CD4-positive, CD25-positive, alpha-beta regulatory T cell (primary cell): ENCODE measurements around the gene C13orf46. TPM values are rescaled to one million over a fixed set of nuclear protein-coding genes. Genes with fewer than 3 reads are reported as not detected.
"Not testable (repeated sequence)": the region's sequence is repeated elsewhere in the genome, so short reads cannot be mapped to it uniquely, and the experiment has no call there.

Experiments used
- ATAC-seq, 2 donors: fragments of 150-1000 bp; cut with Tn5 transposase; one replicate each; pipeline ENCODE4 v1.10.0; 2021; ENCODE audit warnings: low read depth in 2 of 2, moderate number of reproducible peaks in 2 of 2, moderate library complexity in 1 of 2
- DNase-seq, 3 donors: peaks; one replicate each; pipeline versions ENCODE4 v3.0.0 to v3.0.0-alpha.2; 2012 to 2022; ENCODE audit warnings: mixed read lengths in 1 of 3
- H3K27ac ChIP-seq: one replicate; pipeline ENCODE4 v1.7.0; 2013; ENCODE audit warnings: mild to moderate bottlenecking, low read length; ENCODE audit not compliant: insufficient read depth, poor library complexity, severe bottlenecking
- H3K27me3 ChIP-seq: one replicate; pipeline ENCODE4 v1.7.0; 2013; ENCODE audit warnings: low read length; ENCODE audit not compliant: control insufficient read depth, insufficient read depth
- H3K36me3 ChIP-seq: one replicate; pipeline ENCODE4 v1.7.0; 2013; ENCODE audit warnings: mild to moderate bottlenecking, low read length, moderate library complexity; ENCODE audit not compliant: control insufficient read depth, insufficient read depth
- H3K4me1 ChIP-seq: 2 replicates; pipeline ENCODE4 v1.7.0; 2013; ENCODE audit warnings: mild to moderate bottlenecking, low read length; ENCODE audit not compliant: insufficient read depth, control insufficient read depth, poor library complexity, severe bottlenecking
- H3K4me3 ChIP-seq: one replicate; pipeline ENCODE4 v1.7.0; 2013; ENCODE audit warnings: low read depth, mild to moderate bottlenecking, low read length, moderate library complexity
- H3K9me3 ChIP-seq, 2 experiments: 1 replicate in 1 of 2; 2 replicates in 1 of 2; pipeline ENCODE4 v1.7.0; 2013; ENCODE audit warnings: low read length in 2 of 2, mild to moderate bottlenecking in 1 of 2, moderate library complexity in 1 of 2; ENCODE audit not compliant: control insufficient read depth in 2 of 2
- H3K27ac Mint-ChIP-seq, 3 donors: one replicate each; pipeline ENCODE4 v1.8.0; 2020 to 2022; ENCODE audit warnings: mild to moderate bottlenecking in 3 of 3, mixed read lengths in 3 of 3, moderate library complexity in 2 of 3
- H3K27me3 Mint-ChIP-seq: one replicate; pipeline ENCODE4 v1.8.0; 2022; ENCODE audit warnings: mild to moderate bottlenecking, mixed read lengths
- H3K36me3 Mint-ChIP-seq: one replicate; pipeline ENCODE4 v1.8.0; 2020; ENCODE audit warnings: mixed read lengths
- H3K4me1 Mint-ChIP-seq, 4 donors: one replicate each; pipeline ENCODE4 v1.8.0; 2020 to 2022; ENCODE audit warnings: mixed read lengths in 4 of 4, mild to moderate bottlenecking in 1 of 4
- H3K4me3 Mint-ChIP-seq, 4 donors: one replicate each; pipeline ENCODE4 v1.8.0; 2020 to 2022; ENCODE audit warnings: mild to moderate bottlenecking in 4 of 4, mixed read lengths in 4 of 4, moderate library complexity in 3 of 4
- H3K9me3 Mint-ChIP-seq, 7 donors: one replicate each; pipeline ENCODE4 v1.8.0; 2020 to 2022; ENCODE audit warnings: mixed read lengths in 7 of 7, mild to moderate bottlenecking in 3 of 7, moderate library complexity in 2 of 7
- polyA plus RNA-seq, 4 donors: library from polyadenylated mRNA; unstranded; fragments of 300-500 nt; fragmentation: Illumina TruSeq; gene quantifications; one replicate each; pipeline ENCODE4 v1.2.3, GENCODE V29; 2021
- total RNA-seq: library from RNA; stranded (reverse); gene quantifications from one replicate; pipeline ENCODE4 v1.2.3, GENCODE V29; 2022

Gene C13orf46
- total and polyA plus RNA-seq, 5 donors from 2014 or later = 0.16 to 21.2 (median 0.55) TPM

GRCh38 chr13:113915012-113915763 lies 58.7 kb downstream of the C13orf46 start:
- peaks cover 0 to 7% (median 2%) of the 10 kb centered on the region in 7 donors for H3K9me3 Mint-ChIP-seq

GRCh38 chr13:113914333-113915011 lies 59.4 kb downstream of the C13orf46 start:
- H3K27ac ChIP-seq = no peak overlapping the region
- no peak overlapping the region for H3K27ac Mint-ChIP-seq
- H3K36me3 Mint-ChIP-seq = peaks cover 5% of the 10 kb centered on the region

More at GRCh38 chr13:113915012-113915763, 58.7 kb downstream of the C13orf46 start:
- ATAC-seq = no peak
- H3K36me3 ChIP-seq = no peaks in the 10 kb centered on the region
- H3K4me3 ChIP-seq = no peak overlapping the region
- no peaks in the 10 kb centered on the region for H3K4me1 ChIP-seq
- no peak overlapping the region for H3K27ac ChIP-seq
- Mint-ChIP-seq H3K4me3 (no peak overlapping the region), H3K27me3 (peaks cover 34% of the 10 kb centered on the region), H3K4me1 (peaks cover 0 to 2% (median 0%) of the 10 kb centered on the region in 4 donors), H3K36me3 (peaks cover 5% of the 10 kb centered on the region), H3K27ac (no peak overlapping the region)
- H3K27me3 ChIP-seq = peaks cover 28% of the 10 kb centered on the region
- DNase-seq = no peak
- peaks cover 0 to 5% of the 10 kb centered on the region in 2 experiments for H3K9me3 ChIP-seq

GRCh38 chr13:113913838-113914237 lies 60.0 kb downstream of the C13orf46 start:
- peaks cover 32% of the 10 kb centered on the region for H3K27me3 ChIP-seq
- H3K36me3 ChIP-seq, H3K4me3 ChIP-seq, H3K9me3 ChIP-seq, H3K27ac ChIP-seq, H3K36me3 Mint-ChIP-seq, DNase-seq, H3K4me3 Mint-ChIP-seq, H3K9me3 Mint-ChIP-seq, H3K4me1 ChIP-seq, H3K27ac Mint-ChIP-seq, ATAC-seq, H3K4me1 Mint-ChIP-seq: not testable (repeated sequence)
- peaks cover 48% of the 10 kb centered on the region for H3K27me3 Mint-ChIP-seq

More at GRCh38 chr13:113914333-113915011, 59.4 kb downstream of the C13orf46 start:
- peaks cover 0 to 7% (median 2%) of the 10 kb centered on the region in 7 donors for H3K9me3 Mint-ChIP-seq
- ATAC-seq (no peak), DNase-seq (no peak)
- H3K4me3 Mint-ChIP-seq = no peak overlapping the region
- Histone ChIP-seq H3K36me3 (no peaks in the 10 kb centered on the region), H3K27me3 (peaks cover 28% of the 10 kb centered on the region), H3K4me1 (no peaks in the 10 kb centered on the region), H3K9me3 (peaks cover 0 to 5% of the 10 kb centered on the region in 2 experiments), H3K4me3 (no peak overlapping the region)
- H3K4me1 Mint-ChIP-seq = peaks cover 0 to 2% (median 0%) of the 10 kb centered on the region in 4 donors
- peaks cover 42% of the 10 kb centered on the region for H3K27me3 Mint-ChIP-seq

GRCh38 chr13:113913408-113913807 lies 60.5 kb downstream of the C13orf46 start:
- not testable (repeated sequence) for DNase-seq, H3K4me1 Mint-ChIP-seq, H3K9me3 ChIP-seq, H3K27ac ChIP-seq, H3K4me3 ChIP-seq, H3K27ac Mint-ChIP-seq, H3K9me3 Mint-ChIP-seq, H3K36me3 Mint-ChIP-seq, H3K36me3 ChIP-seq, H3K4me3 Mint-ChIP-seq, ATAC-seq, H3K4me1 ChIP-seq
- H3K27me3 Mint-ChIP-seq = peaks cover 52% of the 10 kb centered on the region
- H3K27me3 ChIP-seq = peaks cover 32% of the 10 kb centered on the region

GRCh38 chr13:113912596-113912995 lies 61.3 kb downstream of the C13orf46 start:
- Mint-ChIP-seq H3K27ac (no peak overlapping the region), H3K9me3 (peaks cover 0 to 7% (median 2%) of the 10 kb centered on the region in 7 donors), H3K27me3 (peaks cover 59% of the 10 kb centered on the region), H3K4me1 (peaks cover 0 to 12% (median 0%) of the 10 kb centered on the region in 4 donors), H3K36me3 (peaks cover 5% of the 10 kb centered on the region), H3K4me3 (no peak overlapping the region)
- H3K9me3 ChIP-seq = peaks cover 0 to 5% of the 10 kb centered on the region in 2 experiments
- no peak overlapping the region for H3K4me3 ChIP-seq
- no peak overlapping the region for H3K27ac ChIP-seq
- H3K36me3 ChIP-seq = no peaks in the 10 kb centered on the region
- DNase-seq = no peak
- peaks cover 32% of the 10 kb centered on the region for H3K27me3 ChIP-seq
- H3K4me1 ChIP-seq = no peaks in the 10 kb centered on the region
- no peak for ATAC-seq

GRCh38 chr13:113907635-113908617 lies 66.0 kb downstream of the C13orf46 start:
- no peak for DNase-seq
- Histone ChIP-seq H3K9me3 (peaks cover 0 to 5% of the 10 kb centered on the region in 2 experiments), H3K36me3 (no peaks in the 10 kb centered on the region), H3K27me3 (peaks cover 20% of the 10 kb centered on the region), H3K27ac (no peak overlapping the region), H3K4me1 (no peaks in the 10 kb centered on the region), H3K4me3 (no peak overlapping the region)
- H3K9me3 Mint-ChIP-seq = peaks cover 0 to 5% (median 0%) of the 10 kb centered on the region in 7 donors
- no peak overlapping the region for H3K4me3 Mint-ChIP-seq
- no peaks in the 10 kb centered on the region for H3K36me3 Mint-ChIP-seq
- H3K27ac Mint-ChIP-seq = no peak overlapping the region
- ATAC-seq = no peak
- peaks cover 0 to 12% (median 0%) of the 10 kb centered on the region in 4 donors for H3K4me1 Mint-ChIP-seq
- peaks cover 65% of the 10 kb centered on the region for H3K27me3 Mint-ChIP-seq

GRCh38 chr13:113906571-113906970 lies 67.3 kb downstream of the C13orf46 start:
- Mint-ChIP-seq H3K36me3 (no peaks in the 10 kb centered on the region), H3K9me3 (no peaks in the 10 kb centered on the region), H3K4me1 (peaks cover 0 to 10% (median 0%) of the 10 kb centered on the region in 4 donors)

More at GRCh38 chr13:113906571-113906970, 67.3 kb downstream of the C13orf46 start:
- Histone ChIP-seq H3K4me3 (no peak overlapping the region), H3K9me3 (no peaks in the 10 kb centered on the region), H3K27ac (no peak overlapping the region), H3K36me3 (no peaks in the 10 kb centered on the region), H3K4me1 (no peaks in the 10 kb centered on the region), H3K27me3 (peaks cover 11% of the 10 kb centered on the region)
- Mint-ChIP-seq H3K4me3 (no peak overlapping the region), H3K27me3 (peaks cover 56% of the 10 kb centered on the region), H3K27ac (no peak overlapping the region)
- ATAC-seq (no peak), DNase-seq (no peak)
